GM18499 (cell line): ENCODE data around the gene LHX6.

Experiments used
- ATAC-seq: cut with Tn5 transposase; IDR thresholded peaks from one replicate; pipeline ENCODE4 v1.9.1; 2021; ENCODE audit warnings: moderate number of reproducible peaks; ENCODE audit not compliant: insufficient read depth, unreplicated experiment

The LHX6 gene

DNA sequence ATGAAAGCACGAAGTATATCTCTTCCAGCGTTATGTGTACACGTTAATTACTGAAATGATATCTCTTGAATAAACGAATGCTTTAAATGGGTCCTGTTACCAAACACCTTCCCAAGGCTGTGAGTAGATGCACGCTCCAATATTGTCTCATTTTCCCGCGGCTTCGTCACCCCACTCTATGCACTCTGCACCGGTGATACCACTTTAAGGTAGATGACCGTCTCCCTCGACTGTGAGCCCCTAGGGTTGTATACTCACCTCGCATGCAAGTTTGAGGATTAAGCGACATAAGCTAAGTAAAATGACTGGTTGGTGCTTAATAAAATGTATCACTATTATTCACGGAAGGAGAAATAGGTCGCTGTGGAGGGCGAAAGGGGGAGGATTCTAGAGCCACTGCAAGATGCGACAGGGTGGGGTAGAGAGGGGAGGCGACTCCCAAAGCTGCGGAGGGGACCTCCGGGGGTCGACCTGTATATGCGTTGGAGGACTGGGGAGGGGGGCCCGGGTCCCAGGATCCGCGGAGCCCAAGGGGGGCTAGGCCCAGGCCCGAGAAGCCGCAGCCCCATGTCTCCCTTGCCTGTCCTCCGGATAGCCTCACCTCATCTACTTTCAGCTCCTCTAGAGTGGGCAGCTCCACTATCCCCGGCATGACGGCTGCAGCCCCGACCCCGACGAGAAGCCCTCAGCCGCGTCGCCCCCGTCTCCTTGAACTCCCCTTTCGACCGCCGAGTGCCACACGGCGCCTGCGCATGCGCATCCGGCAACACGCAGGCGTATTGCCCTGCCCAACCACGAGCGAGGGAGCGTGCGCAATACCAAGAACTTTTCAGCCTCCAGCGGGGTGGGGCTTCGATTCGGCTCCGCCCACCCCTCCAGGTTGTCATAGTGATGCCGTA is 69.5 kb downstream of the LHX6 start, which contains the start of the genes MORN5 and NDUFA8:
MORN5 (plus strand) TSS at position 883 of the 899 bp plus-strand sequence. CDS start 65 bp downstream, outside the sequence.
NDUFA8 (minus strand) TSS at position 754 of the 899 bp plus-strand sequence; CDS start at position 652, 102 bp downstream.
- peak; percentile 82 for ATAC-seq

- ATAC-seq = no peak
Measured at GRCh38 chr9:122158202-122158601, 70.6 kb downstream of the LHX6 start.

DNA sequence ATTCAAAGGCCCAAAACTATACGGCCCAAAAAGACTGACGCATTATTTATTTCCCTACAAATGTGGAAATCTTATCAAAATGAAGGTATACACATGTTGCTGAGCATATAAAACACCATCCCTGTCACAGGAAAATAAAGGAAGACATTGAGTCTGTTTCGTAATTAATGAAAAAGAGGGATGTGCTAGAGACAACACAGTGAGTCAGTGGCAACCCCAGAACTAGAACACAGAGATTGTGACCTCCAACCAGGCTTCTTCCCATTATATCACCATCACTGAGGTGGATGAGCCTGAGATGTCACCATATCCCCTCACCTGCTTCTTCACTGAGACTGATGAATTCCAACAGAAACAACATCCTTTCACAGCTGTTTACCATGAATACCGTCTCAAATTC is 73.0 kb downstream of the LHX6 start:
- ATAC-seq = no peak
